22Rv1 (cell line): ENCODE data around the gene SLC19A2.

Experiments used
- CTCF ChIP-seq: fragments of 450-650 bp; IDR thresholded peaks from 2 replicates; pipeline ENCODE4 v1.5.1; 2017; ENCODE audit warnings: mild to moderate bottlenecking
- ZFX ChIP-seq: fragments of 450-650 bp; IDR thresholded peaks from 2 replicates; pipeline ENCODE4 v1.6.1; 2017; ENCODE audit warnings: antibody characterized with exemption, borderline replicate concordance

- TF ChIP-seq CTCF (no peak), ZFX (no peak)
These were observed 8.6 kb upstream of the SLC19A2 start for GRCh38 chr1:169494343-169494742.
